Mesenchymal stem cell (in vitro differentiated cells and primary cell): ENCODE data around the gene FAM120B.

Experiments used
- DNase-seq: peaks from one replicate; pipeline ENCODE4 v3.0.0-alpha.2; 2013
- H2AFZ ChIP-seq: one replicate; pipeline ENCODE4 v1.6.1; 2013; ENCODE audit warnings: low read depth, mild to moderate bottlenecking, control low read depth, inconsistent platforms, low read length, moderate library complexity
- H2AK5ac ChIP-seq: 2 replicates; pipeline ENCODE4 v1.6.1; 2013; ENCODE audit warnings: low read length, moderate library complexity, mild to moderate bottlenecking, inconsistent platforms; ENCODE audit not compliant: severe bottlenecking
- H2BK120ac ChIP-seq: one replicate; pipeline ENCODE4 v1.6.1; 2013; ENCODE audit warnings: low read depth, mild to moderate bottlenecking, inconsistent platforms, low read length, moderate library complexity
- H2BK12ac ChIP-seq, 2 experiments: one replicate each; pipeline ENCODE4 v1.6.1; 2013; ENCODE audit warnings: inconsistent platforms in 2 of 2, low read length in 2 of 2, mild to moderate bottlenecking in 2 of 2, moderate library complexity in 2 of 2, control low read depth in 1 of 2
- H2BK15ac ChIP-seq: one replicate; pipeline ENCODE4 v1.6.1; 2013; ENCODE audit warnings: mild to moderate bottlenecking, low read depth, inconsistent platforms; ENCODE audit not compliant: poor library complexity, severe bottlenecking
- H2BK5ac ChIP-seq: 2 replicates; pipeline ENCODE4 v1.6.1; 2013; ENCODE audit warnings: low read depth, mild to moderate bottlenecking, low read length, control low read depth, inconsistent platforms; ENCODE audit not compliant: poor library complexity, severe bottlenecking
- H3K14ac ChIP-seq, 2 experiments: one replicate each; pipeline ENCODE4 v1.6.1; 2013; ENCODE audit warnings: inconsistent platforms in 2 of 2, low read length in 2 of 2, control low read depth in 1 of 2, mild to moderate bottlenecking in 1 of 2, moderate library complexity in 1 of 2
- H3K18ac ChIP-seq, 2 experiments: one replicate each; pipeline ENCODE4 v1.6.1; 2013; ENCODE audit warnings: inconsistent platforms in 2 of 2, low read length in 2 of 2, control low read depth in 1 of 2, low read depth in 1 of 2, mild to moderate bottlenecking in 1 of 2
- H3K23ac ChIP-seq, 2 experiments: one replicate each; pipeline ENCODE4 v1.6.1; 2013; ENCODE audit warnings: inconsistent platforms in 2 of 2, low read length in 2 of 2, mild to moderate bottlenecking in 2 of 2, moderate library complexity in 2 of 2, control low read depth in 1 of 2
- H3K27ac ChIP-seq: 2 replicates; pipeline ENCODE4 v1.5.1; 2013; ENCODE audit warnings: mild to moderate bottlenecking, moderate library complexity, low read length, control low read depth, inconsistent platforms; ENCODE audit not compliant: poor library complexity, severe bottlenecking
- H3K27me3 ChIP-seq, 2 experiments: 2 replicates each; pipeline versions ENCODE4 v1.6.1 to v1.7.0; 2013; ENCODE audit warnings: low read length in 2 of 2, mild to moderate bottlenecking in 2 of 2, moderate library complexity in 2 of 2, control low read depth in 1 of 2, inconsistent platforms in 1 of 2; ENCODE audit not compliant: control insufficient read depth in 1 of 2, insufficient read depth in 1 of 2
- H3K36me3 ChIP-seq, 2 experiments: 2 replicates each; pipeline versions ENCODE4 v1.6.1 to v1.7.0; 2013; ENCODE audit warnings: low read length in 2 of 2, control low read depth in 1 of 2, inconsistent platforms in 1 of 2, low read depth in 1 of 2, mild to moderate bottlenecking in 1 of 2; ENCODE audit not compliant: insufficient read depth in 2 of 2, control insufficient read depth in 1 of 2
- H3K4ac ChIP-seq, 2 experiments: one replicate each; pipeline ENCODE4 v1.6.1; 2013; ENCODE audit warnings: inconsistent platforms in 2 of 2, low read length in 2 of 2, mild to moderate bottlenecking in 2 of 2, moderate library complexity in 2 of 2, control low read depth in 1 of 2, low read depth in 1 of 2
- H3K4me1 ChIP-seq: 2 replicates; pipeline ENCODE4 v1.6.1; 2013; ENCODE audit warnings: low read depth, low read length, control low read depth; ENCODE audit not compliant: control insufficient read depth, insufficient read depth
- H3K4me2 ChIP-seq: 2 replicates; pipeline ENCODE4 v1.6.1; 2013; ENCODE audit warnings: low read length, mild to moderate bottlenecking, inconsistent platforms; ENCODE audit not compliant: poor library complexity, severe bottlenecking
- H3K4me3 ChIP-seq, 2 experiments: 2 replicates each; pipeline versions ENCODE4 v1.5.1 to v1.7.0; 2013; ENCODE audit warnings: low read length in 2 of 2, mild to moderate bottlenecking in 2 of 2, control low read depth in 1 of 2, low read depth in 1 of 2; ENCODE audit not compliant: insufficient read depth in 1 of 2
- H3K79me1 ChIP-seq: replicated peaks from 2 replicates; pipeline ENCODE4 v1.6.1; 2013; ENCODE audit warnings: mild to moderate bottlenecking, control low read depth, low read length, inconsistent platforms; ENCODE audit not compliant: poor library complexity, severe bottlenecking
- H3K9ac ChIP-seq: 2 replicates; pipeline ENCODE4 v1.7.0; 2013; ENCODE audit warnings: mild to moderate bottlenecking, low read length, moderate library complexity
- H3K9me3 ChIP-seq: 2 replicates; pipeline ENCODE4 v1.7.0; 2013; ENCODE audit warnings: mild to moderate bottlenecking, low read length; ENCODE audit not compliant: control insufficient read depth
- H4K8ac ChIP-seq: one replicate; pipeline ENCODE4 v1.6.1; 2013; ENCODE audit warnings: inconsistent platforms, mild to moderate bottlenecking, low read length, moderate library complexity
- H4K91ac ChIP-seq: one replicate; pipeline ENCODE4 v1.6.1; 2013; ENCODE audit warnings: mild to moderate bottlenecking, low read length, inconsistent platforms
- WGBS: methylation state at CpG from one replicate; pipeline ENCODE4 v1.1.7; 2013; ENCODE audit warnings: mixed read lengths; 5-methylcytosine and 5-hydroxymethylcytosine counted together

The FAM120B gene

DNA sequence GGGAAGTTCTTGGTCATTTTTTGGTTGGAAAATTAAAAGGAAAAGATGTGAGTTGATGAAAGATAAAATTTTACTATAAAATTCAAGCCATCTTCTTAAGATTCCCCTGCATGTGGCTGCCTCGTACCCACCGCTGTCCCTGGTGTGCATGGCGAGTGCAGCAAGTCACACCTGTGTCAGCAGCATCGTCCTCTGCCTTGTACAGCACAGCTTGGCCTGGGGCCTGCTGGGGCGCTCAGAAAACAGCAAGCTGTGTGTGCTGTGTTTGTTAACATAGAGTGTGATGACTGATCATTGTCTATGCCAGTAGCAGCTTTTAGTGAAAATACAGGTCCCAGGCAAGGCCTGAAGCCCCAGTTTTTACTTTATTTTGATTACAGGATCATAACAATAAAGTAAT lies 56.7 kb downstream of the FAM120B start:
- H2AFZ ChIP-seq, result no peak overlapping the region
- 96% methylated on average over 4 of the region's 5 CpGs for WGBS
- H3K79me1 ChIP-seq, result peaks cover 53% of the 10 kb centered on the region
- no peak overlapping the region for H3K9ac ChIP-seq
- no peak overlapping the region for H2BK12ac ChIP-seq
- H3K4me2 ChIP-seq, result no peak overlapping the region
- H2BK15ac ChIP-seq, result no peak overlapping the region
- H3K23ac ChIP-seq, result no peak overlapping the region
- H2BK5ac ChIP-seq, result no peak overlapping the region
- no peak overlapping the region for H3K18ac ChIP-seq
- peaks cover 53 to 67% of the 10 kb centered on the region in 2 experiments for H3K36me3 ChIP-seq
- H3K4ac ChIP-seq, result no peak overlapping the region
- H3K27me3 ChIP-seq, result no peaks in the 10 kb centered on the region
- H3K4me3 ChIP-seq, result no peak overlapping the region
- H2AK5ac ChIP-seq, result no peak overlapping the region
- no peaks in the 10 kb centered on the region for H3K9me3 ChIP-seq
- H4K8ac ChIP-seq, result no peak overlapping the region
- H3K14ac ChIP-seq, result no peak overlapping the region
- no peak overlapping the region for H4K91ac ChIP-seq
- DNase-seq, result no peak
- no peak overlapping the region for H3K27ac ChIP-seq
- no peak overlapping the region for H2BK120ac ChIP-seq
- H3K4me1 ChIP-seq, result peaks cover 10% of the 10 kb centered on the region

DNA sequence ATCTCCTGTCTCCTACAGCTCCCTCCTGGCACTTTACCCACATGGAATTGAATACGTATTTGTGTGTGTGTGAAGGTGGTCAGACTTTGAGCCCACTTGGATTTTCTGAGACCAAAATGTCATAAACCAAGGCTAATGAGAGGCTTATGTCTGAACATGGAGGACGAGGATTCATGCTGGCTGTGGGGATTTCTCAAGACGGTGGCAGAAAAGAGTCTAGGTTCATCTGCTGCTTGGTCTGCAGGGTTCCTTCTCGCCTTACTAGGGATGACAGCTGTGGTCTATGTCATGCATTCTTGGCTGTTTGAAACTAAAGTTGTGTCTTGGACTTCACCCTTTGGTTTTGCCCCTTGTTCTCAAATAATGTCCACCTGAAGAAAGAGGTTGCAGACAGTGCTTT lies 58.6 kb downstream of the FAM120B start:
- Histone ChIP-seq H2BK120ac (no peak overlapping the region), H3K4me3 (no peak overlapping the region), H2BK5ac (no peak overlapping the region), H2BK12ac (no peak overlapping the region), H2AK5ac (no peak overlapping the region), H3K14ac (no peak overlapping the region), H3K36me3 (peaks cover 46 to 57% of the 10 kb centered on the region in 2 experiments), H3K79me1 (peaks cover 48% of the 10 kb centered on the region), H3K4me2 (no peak overlapping the region), H3K4me1 (peaks cover 12% of the 10 kb centered on the region), H4K91ac (no peak overlapping the region), H3K27me3 (no peaks in the 10 kb centered on the region), H3K23ac (no peak overlapping the region), H3K9ac (no peak overlapping the region), H3K18ac (no peak overlapping the region), H4K8ac (no peak overlapping the region), H3K9me3 (no peaks in the 10 kb centered on the region), H3K4ac (no peak overlapping the region), H2BK15ac (no peak overlapping the region), H3K27ac (no peak overlapping the region), H2AFZ (no peak overlapping the region)
- 97% methylated on average over 4 of the region's 4 CpGs for WGBS
- DNase-seq, result no peak

DNA sequence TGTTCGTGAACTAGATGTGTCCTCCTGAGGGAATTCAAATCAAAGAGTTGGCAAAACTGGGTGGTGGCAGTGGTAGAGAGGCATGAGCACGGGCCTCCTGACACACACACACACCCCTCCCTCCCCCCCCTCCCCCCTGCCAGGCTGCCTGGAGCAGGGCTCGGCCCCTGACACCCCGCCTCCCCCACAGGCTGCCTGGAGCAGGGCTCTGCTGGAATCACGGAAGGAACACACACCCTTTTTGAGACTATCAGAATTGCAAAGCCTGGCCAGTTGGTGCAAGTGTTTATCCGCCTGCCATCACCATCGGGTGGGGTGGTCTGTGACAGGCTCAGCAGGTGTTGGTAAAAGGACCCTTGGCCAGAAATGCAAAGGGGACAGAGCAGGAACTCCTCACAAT lies 59.0 kb downstream of the FAM120B start:
- Histone ChIP-seq H2BK12ac (no peak overlapping the region), H3K4me3 (no peak overlapping the region), H3K9ac (no peak overlapping the region), H2AK5ac (no peak overlapping the region), H3K27me3 (no peaks in the 10 kb centered on the region), H3K9me3 (no peaks in the 10 kb centered on the region), H3K27ac (no peak overlapping the region), H2BK5ac (no peak overlapping the region), H3K18ac (no peak overlapping the region), H3K4me2 (no peak overlapping the region), H3K36me3 (peaks cover 44 to 59% of the 10 kb centered on the region in 2 experiments), H3K79me1 (peaks cover 48% of the 10 kb centered on the region), H3K14ac (no peak overlapping the region), H2AFZ (no peak overlapping the region), H4K8ac (no peak overlapping the region), H3K23ac (no peak overlapping the region), H3K4ac (no peak overlapping the region), H2BK120ac (no peak overlapping the region), H4K91ac (no peak overlapping the region), H2BK15ac (no peak overlapping the region), H3K4me1 (peaks cover 14% of the 10 kb centered on the region)
- 94% methylated on average over 5 of the region's 7 CpGs for WGBS
- DNase-seq, result no peak

DNA sequence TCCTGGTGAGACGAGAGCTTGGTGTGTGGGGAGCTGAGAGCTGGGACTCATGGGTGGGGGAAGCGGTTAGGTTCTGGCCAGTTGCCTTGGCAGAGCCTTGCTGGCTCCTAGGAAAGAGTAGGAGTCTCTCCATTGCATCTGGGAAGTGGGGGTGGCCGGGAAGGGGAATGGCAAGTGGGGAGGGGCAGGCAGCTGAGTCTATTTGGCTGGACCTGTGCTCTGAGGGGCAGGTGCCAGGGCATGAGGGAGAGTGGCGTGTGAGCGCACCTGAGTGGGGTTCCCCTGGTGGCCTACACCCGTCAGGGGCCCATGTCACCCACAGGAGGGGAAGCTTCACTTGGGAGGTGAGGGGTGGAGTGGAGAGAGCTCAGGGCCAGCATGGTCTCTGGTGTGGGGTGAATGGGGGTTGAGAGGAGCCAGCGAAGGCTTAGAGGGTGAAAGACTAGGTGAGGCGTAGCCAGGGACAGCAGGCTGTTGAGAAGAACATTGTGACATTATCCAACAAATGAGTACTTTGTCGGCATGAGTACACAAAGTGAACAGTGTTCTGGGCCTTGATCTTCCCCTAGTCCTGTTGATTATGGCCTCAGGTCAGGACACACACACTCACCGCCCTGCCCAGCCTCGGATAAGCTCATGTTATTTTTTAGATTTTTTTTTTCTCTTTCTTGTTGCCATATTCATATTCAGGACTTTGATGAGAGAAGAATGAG lies 59.8 kb downstream of the FAM120B start:
- H3K23ac ChIP-seq, result no peak overlapping the region
- no peak overlapping the region for H3K14ac ChIP-seq
- no peak for DNase-seq
- H3K36me3 ChIP-seq, result peaks cover 41 to 60% of the 10 kb centered on the region in 2 experiments
- H2BK5ac ChIP-seq, result no peak overlapping the region
- no peak overlapping the region for H2BK12ac ChIP-seq
- H3K9ac ChIP-seq, result no peak overlapping the region
- over 99% methylated on average over 9 of the region's 11 CpGs for WGBS
- H3K18ac ChIP-seq, result no peak overlapping the region
- peaks cover 45% of the 10 kb centered on the region for H3K79me1 ChIP-seq
- H3K9me3 ChIP-seq, result no peaks in the 10 kb centered on the region
- no peaks in the 10 kb centered on the region for H3K27me3 ChIP-seq
- H3K4me3 ChIP-seq, result no peak overlapping the region
- H2AK5ac ChIP-seq, result no peak overlapping the region
- H2AFZ ChIP-seq, result no peak overlapping the region
- peaks cover 15% of the 10 kb centered on the region for H3K4me1 ChIP-seq
- H2BK120ac ChIP-seq, result no peak overlapping the region
- no peak overlapping the region for H4K8ac ChIP-seq
- no peak overlapping the region for H2BK15ac ChIP-seq
- H3K4ac ChIP-seq, result no peak overlapping the region
- H3K27ac ChIP-seq, result no peak overlapping the region
- H4K91ac ChIP-seq, result no peak overlapping the region
- H3K4me2 ChIP-seq, result no peak overlapping the region
